ENCODE data around the gene LRRC3. TPM values are rescaled to one million over a fixed set of nuclear protein-coding genes. Genes with fewer than 3 reads are reported as not detected.
A peak's percentile ranks its signal among the peaks of the same experiment; 100 is the strongest.

LRRC3 gene
- total and polyA plus RNA-seq, 2 of the 8 experiments (the other 6 are each of a cell fraction or from before 2014, with no cell fraction given) = 3.1 to 5.4 TPM

- Histone ChIP-seq H3K4me1 (replicated peaks in 1 of 4; ENCODE audit: control insufficient read depth in 3 of 4, insufficient read depth in 4 of 4, low read length in 3 of 4) (peaks cover 0 to 3% (median 1%) of the 10 kb centered on the region in 4 experiments; a peak in 3 of 7 replicates), H2BK120ac (replicated peaks; ENCODE audit: low read depth, low read length) (no peak overlapping the region), H2BK5ac (ENCODE audit: low read depth, low read length) (peak overlapping the region; percentile 83), H3K27ac (ENCODE audit: low read depth, low read length) (peak overlapping the region; percentile 34; the same call in 1 of the 2 replicates), H2BK20ac (ENCODE audit: low read length) (0 out of 2 replicates have a peak overlapping the region, but pooled peaks have one; percentile 18), H4K5ac (ENCODE audit: insufficient read length, low read depth, low read length) (peak overlapping the region; percentile 75), H3K9me3 (ENCODE audit: insufficient read depth in 2 of 2, low read depth in 1 of 2, low read length in 1 of 2) (peaks cover 0 to 6% of the 10 kb centered on the region in 2 experiments; a peak in 2 of 4 replicates), H3K23me2 (ENCODE audit: low read depth, low read length) (no peaks in the 10 kb centered on the region; the same call in 1 of the 2 replicates), H3K79me2 (ENCODE audit: control insufficient read depth in 1 of 2, insufficient read depth in 2 of 2, low read length in 2 of 2) (peaks cover 3 to 25% of the 10 kb centered on the region in 2 experiments; a peak in 3 of 4 replicates), H3K56ac (replicated peaks; ENCODE audit: insufficient read length, low read depth, low read length) (no peak overlapping the region), H4K20me1 (replicated peaks in 1 of 2; ENCODE audit: control insufficient read depth in 1 of 2, insufficient read depth in 2 of 2, low read length in 2 of 2) (no peaks in the 10 kb centered on the region), H3K4ac (replicated peaks; ENCODE audit: insufficient read length, low read depth, low read length) (no peak overlapping the region), H2AK5ac (ENCODE audit: low read depth, low read length) (no peak overlapping the region), H2AFZ (ENCODE audit: low read length) (peak overlapping the region; percentile 63), H2BK15ac (ENCODE audit: low read length) (0 out of 2 replicates have a peak overlapping the region, but pooled peaks have one; percentile 95), H3K23ac (ENCODE audit: insufficient read length) (no peak overlapping the region), H3K4me2 (ENCODE audit: insufficient read depth in 1 of 2, low read depth in 2 of 2, low read length in 2 of 2) (peak overlapping the region; percentile 65 to 92), H4K8ac (ENCODE audit: extremely low read depth, insufficient read depth, low read length) (no peak overlapping the region; the same call in 1 of the 2 replicates), H3K4me3 (ENCODE audit: extremely low read depth in 1 of 4, insufficient read depth in 2 of 4, low read depth in 3 of 4, low read length in 4 of 4) (peak overlapping the region; percentile 64 to 93 (median 67)), H3K14ac (ENCODE audit: insufficient read length) (no peak overlapping the region), H3K9ac (replicated peaks in 1 of 4; ENCODE audit: extremely low read depth in 1 of 4, low read depth in 3 of 4, low read length in 3 of 4) (peak overlapping the region; percentile 14 to 72 (median 58)), H3K18ac (ENCODE audit: extremely low read depth, low read length) (peak overlapping the region; percentile 13; the same call in 1 of the 2 replicates), H3K79me1 (ENCODE audit: low read depth, low read length) (no peaks in the 10 kb centered on the region), H3K27me3 (replicated peaks in 1 of 4; ENCODE audit: control insufficient read depth in 3 of 4, extremely low read depth in 1 of 4, insufficient read depth in 3 of 4, low read length in 3 of 4) (no peaks in the 10 kb centered on the region; a peak in 1 of 7 replicates), H3K36me3 (ENCODE audit: control insufficient read depth in 2 of 4, insufficient read depth in 4 of 4, low read length in 3 of 4) (peaks cover 0 to 4% (median 0%) of the 10 kb centered on the region in 4 experiments; a peak in 1 of 8 replicates), H2BK12ac (ENCODE audit: low read depth, low read length) (0 out of 2 replicates have a peak overlapping the region, but pooled peaks have one; percentile 39), H4K91ac (replicated peaks; ENCODE audit: insufficient read length, low read length) (no peak overlapping the region)
- FAIRE-seq (peak; percentile 32), DNase-seq (ENCODE audit: low read depth in 1 of 2, low spot score in 2 of 2) (peak; percentile 60 to 87)
- CTCF ChIA-PET (ENCODE audit: partially characterized antibody) = interaction anchor here (0.7 to 1.3 kb wide), 8 partner anchors 19 to 315 kb away, joined by 3 to 5 read pairs (median 3); partner anchors contain the start of gene LRRC3
- WGBS, 2 experiments (ENCODE audit: extremely low coverage in 1 of 2, insufficient coverage in 1 of 2, insufficient read length in 1 of 2, insufficient replicate concordance in 2 of 2, low coverage in 1 of 2, low lambda C conversion rate in 2 of 2, missing lambda C conversion rate in 1 of 2) = 35% methylated on average over 25 of the region's 25 CpGs; no CpG with 5 or more reads in 1 of the 2 experiments
- POLR2A ChIA-PET (ENCODE audit: partially characterized antibody) = interaction anchor here (0.9 to 1.4 kb wide), 9 partner anchors 9 to 388 kb away, joined by 3 to 14 read pairs (median 4); partner anchors contain the start of gene PTTG1IP
- TF ChIP-seq PHF8 (conservative IDR thresholded peaks at IDR 0.05; ENCODE audit: low read depth, low read length) (peak; percentile 66), POLR2A (IDR thresholded peaks at IDR 0.05; ENCODE audit: control extremely low read depth in 1 of 2, low read depth in 2 of 2, low read length in 2 of 2) (peak in 1 of 2 experiments; percentile 83; a peak in 2 of 3 replicates), EZH2 (IDR thresholded peaks at IDR 0.05; ENCODE audit: low read depth, low read length, severe bottlenecking) (no peak), RFX5 (IDR thresholded peaks at IDR 0.05; ENCODE audit: borderline replicate concordance, low read depth, low read length) (no peak), POU5F1 (IDR thresholded peaks at IDR 0.05; ENCODE audit: low read depth, low read length) (no peak), KDM5A (IDR thresholded peaks at IDR 0.05; ENCODE audit: low read length) (no peak), TEAD4 (IDR thresholded peaks at IDR 0.05; ENCODE audit: low read depth, low read length) (no peak), TAF1 (IDR thresholded peaks at IDR 0.05; ENCODE audit: low read depth, low read length) (peak; percentile 81), POLR2AphosphoS5 (IDR thresholded peaks at IDR 0.05; ENCODE audit: low read depth, low read length) (peak; percentile 83; the same call in 1 of the 2 replicates), CBX5 (IDR thresholded peaks at IDR 0.05; ENCODE audit: low read depth, low read length) (no peak), TAF7 (optimal IDR thresholded peaks at IDR 0.05; ENCODE audit: borderline replicate concordance, low read depth, low read length) (peak; percentile 72), ASH2L (IDR thresholded peaks at IDR 0.05; ENCODE audit: low read length) (peak; percentile 12), SP2 (IDR thresholded peaks at IDR 0.05; ENCODE audit: low read length) (no peak)
Observed at GRCh38 chr21:44485254-44485793, 30.0 kb downstream of the LRRC3 start.

Measured in H1 (cell line).